Liver (tissue), 9 donors: ENCODE results near the gene PSMB8. TPM values are rescaled to one million over a fixed set of nuclear protein-coding genes. Genes with fewer than 3 reads are reported as not detected.

Experiments used
- DNase-seq: peaks from one replicate; pipeline ENCODE4 v3.0.0-alpha.2; 2017; ENCODE audit warnings: low spot score
- H3K27ac ChIP-seq, 2 donors: one replicate each; pipeline ENCODE4 v1.7.0; 2013; ENCODE audit warnings: inconsistent platforms in 2 of 2, low read length in 2 of 2, control low read depth in 1 of 2, low read depth in 1 of 2, mild to moderate bottlenecking in 1 of 2
- H3K27me3 ChIP-seq, 4 donors: one replicate each; pipeline versions ENCODE4 v1.6.1 to v1.7.0; 2013; ENCODE audit warnings: low read length in 3 of 4, inconsistent platforms in 1 of 4, mild to moderate bottlenecking in 1 of 4, moderate library complexity in 1 of 4; ENCODE audit not compliant: control insufficient read depth in 4 of 4, insufficient read depth in 4 of 4
- H3K36me3 ChIP-seq, 4 donors: one replicate each; pipeline versions ENCODE4 v1.6.1 to v1.7.0; 2013; ENCODE audit warnings: low read length in 3 of 4, mild to moderate bottlenecking in 3 of 4, low read depth in 1 of 4, moderate library complexity in 1 of 4; ENCODE audit not compliant: control insufficient read depth in 4 of 4, insufficient read depth in 3 of 4
- H3K4me1 ChIP-seq, 4 donors: one replicate each; pipeline versions ENCODE4 v1.6.1 to v1.7.0; 2013; ENCODE audit warnings: low read length in 3 of 4, mild to moderate bottlenecking in 3 of 4, moderate library complexity in 1 of 4; ENCODE audit not compliant: control insufficient read depth in 4 of 4, insufficient read depth in 4 of 4
- H3K4me3 ChIP-seq, 3 donors: one replicate each; pipeline versions ENCODE4 v1.6.1 to v1.7.0; 2013; ENCODE audit warnings: low read length in 3 of 3, control low read depth in 1 of 3, low read depth in 1 of 3, mild to moderate bottlenecking in 1 of 3
- H3K9ac ChIP-seq, 2 donors: one replicate each; pipeline ENCODE4 v1.7.0; 2013; ENCODE audit warnings: low read length in 2 of 2, mild to moderate bottlenecking in 2 of 2, moderate library complexity in 2 of 2, control low read depth in 1 of 2, low read depth in 1 of 2
- H3K9me3 ChIP-seq, 4 donors: one replicate each; pipeline versions ENCODE4 v1.6.1 to v1.7.0; 2013; ENCODE audit warnings: low read length in 3 of 4; ENCODE audit not compliant: control insufficient read depth in 4 of 4
- CTCF ChIP-seq: fragments of 150-350 bp; IDR thresholded peaks from 2 replicates; pipeline ENCODE4 v1.5.1; 2017; ENCODE audit warnings: improper control_type of control experiment, low read depth, low read length; ENCODE audit not compliant: missing input control
- FOXA1 ChIP-seq: IDR thresholded peaks from 2 replicates; pipeline ENCODE4 v1.6.1; 2016; ENCODE audit warnings: antibody characterized with exemption
- FOXA2 ChIP-seq: IDR thresholded peaks from 2 replicates; pipeline ENCODE4 v1.6.1; 2016; ENCODE audit warnings: antibody characterized with exemption
- HNF4A ChIP-seq, 2 donors: conservative IDR thresholded peaks; 2 replicates each; pipeline ENCODE4 v1.6.1; 2016; ENCODE audit warnings: antibody characterized with exemption in 2 of 2, mild to moderate bottlenecking in 2 of 2
- HNF4G ChIP-seq: IDR thresholded peaks from 2 replicates; pipeline ENCODE4 v1.6.1; 2016; ENCODE audit warnings: antibody characterized with exemption
- JUND ChIP-seq, 2 donors: IDR thresholded peaks; 2 replicates each; pipeline ENCODE4 v1.6.1; 2016; ENCODE audit warnings: antibody characterized with exemption in 2 of 2
- MAX ChIP-seq: IDR thresholded peaks from 2 replicates; pipeline ENCODE4 v1.6.1; 2016; ENCODE audit warnings: antibody characterized with exemption
- NR2F2 ChIP-seq: IDR thresholded peaks from 2 replicates; pipeline ENCODE4 v1.6.1; 2016; ENCODE audit warnings: antibody characterized with exemption
- RAD21 ChIP-seq, 2 donors: IDR thresholded peaks; 2 replicates each; pipeline ENCODE4 v1.6.1; 2016; ENCODE audit warnings: antibody characterized with exemption in 2 of 2, mild to moderate bottlenecking in 2 of 2
- RXRA ChIP-seq, 2 donors: IDR thresholded peaks; 2 replicates each; pipeline ENCODE4 v1.6.1; 2017 to 2018; ENCODE audit warnings: antibody characterized with exemption in 2 of 2, mild to moderate bottlenecking in 1 of 2
- TAF1 ChIP-seq: conservative IDR thresholded peaks from 2 replicates; pipeline ENCODE4 v1.6.1; 2016; ENCODE audit warnings: antibody characterized with exemption, mild to moderate bottlenecking
- YY1 ChIP-seq: IDR thresholded peaks from 2 replicates; pipeline ENCODE4 v1.6.1; 2016; ENCODE audit warnings: antibody characterized with exemption, mild to moderate bottlenecking
- WGBS: extraction: QIAGEN DNeasy Blood & Tissue Kit; methylation state at CpG from one replicate; pipeline ENCODE4 v1.1.7; 2013; 5-methylcytosine and 5-hydroxymethylcytosine counted together
- polyA plus RNA-seq, 2 donors: library from polyadenylated mRNA; stranded (reverse) in 1 of 2; unstranded in 1 of 2; fragments of 200-250 nt in 1 of 2; fragments of >200 nt in 1 of 2; fragmentation: Nextera tagmentation in 1 of 2; extraction: Ambion mirVana in 1 of 2; gene quantifications; one replicate each; pipeline versions ENCODE4 v1.2.1 to v1.2.3, GENCODE V29; 2013 to 2015
- total RNA-seq, 2 donors: library from RNA; depleted of rRNA; stranded (reverse); fragments of >200 nt; gene quantifications; one replicate each; pipeline ENCODE4 v1.2.3, GENCODE V29; 2014
- TF ChIP-seq, protein P1 (sequence below): IDR thresholded peaks from 2 replicates; pipeline ENCODE4 v1.6.1; 2016; ENCODE audit warnings: antibody characterized with exemption, mild to moderate bottlenecking
- TF ChIP-seq, protein P2 (sequence below): IDR thresholded peaks from 2 replicates; pipeline ENCODE4 v1.6.1; 2016; ENCODE audit warnings: antibody characterized with exemption
- TF ChIP-seq, protein P3 (sequence below): IDR thresholded peaks from 2 replicates; pipeline ENCODE4 v1.6.1; 2016; ENCODE audit warnings: antibody characterized with exemption
- donor health status: healthy.
- donor health status: healthy.
- donor health status: healthy.
- donor health status: healthy.
- donor health status: healthy.

Gene PSMB8
- total and polyA plus RNA-seq, 4 donors = 19.9 to 75.1 (median 44.0) TPM

GRCh38 chr6:32799168-32799567 is 44.7 kb downstream of the PSMB8 start:
- H3K9me3 ChIP-seq = no peaks in the 10 kb centered on the region
- H3K27me3 ChIP-seq = peaks cover 0 to 7% (median 0%) of the 10 kb centered on the region in 4 donors
- H3K4me3 ChIP-seq = no peak overlapping the region
- no peak overlapping the region for H3K27ac ChIP-seq
- H3K9ac ChIP-seq = no peak overlapping the region
- H3K4me1 ChIP-seq = peaks cover 0 to 9% (median 7%) of the 10 kb centered on the region in 4 donors
- H3K36me3 ChIP-seq = no peaks in the 10 kb centered on the region
- TF ChIP-seq RAD21 (IDR thresholded peaks at IDR 0.05) (no peak), CTCF (no peak), FOXA1 (no peak), YY1 (no peak), MAX (no peak), RXRA (IDR thresholded peaks at IDR 0.05) (no peak), NR2F2 (no peak), JUND (IDR thresholded peaks at IDR 0.05) (no peak), FOXA2 (no peak), HNF4G (no peak)
- TF ChIP-seq, protein P1, sequence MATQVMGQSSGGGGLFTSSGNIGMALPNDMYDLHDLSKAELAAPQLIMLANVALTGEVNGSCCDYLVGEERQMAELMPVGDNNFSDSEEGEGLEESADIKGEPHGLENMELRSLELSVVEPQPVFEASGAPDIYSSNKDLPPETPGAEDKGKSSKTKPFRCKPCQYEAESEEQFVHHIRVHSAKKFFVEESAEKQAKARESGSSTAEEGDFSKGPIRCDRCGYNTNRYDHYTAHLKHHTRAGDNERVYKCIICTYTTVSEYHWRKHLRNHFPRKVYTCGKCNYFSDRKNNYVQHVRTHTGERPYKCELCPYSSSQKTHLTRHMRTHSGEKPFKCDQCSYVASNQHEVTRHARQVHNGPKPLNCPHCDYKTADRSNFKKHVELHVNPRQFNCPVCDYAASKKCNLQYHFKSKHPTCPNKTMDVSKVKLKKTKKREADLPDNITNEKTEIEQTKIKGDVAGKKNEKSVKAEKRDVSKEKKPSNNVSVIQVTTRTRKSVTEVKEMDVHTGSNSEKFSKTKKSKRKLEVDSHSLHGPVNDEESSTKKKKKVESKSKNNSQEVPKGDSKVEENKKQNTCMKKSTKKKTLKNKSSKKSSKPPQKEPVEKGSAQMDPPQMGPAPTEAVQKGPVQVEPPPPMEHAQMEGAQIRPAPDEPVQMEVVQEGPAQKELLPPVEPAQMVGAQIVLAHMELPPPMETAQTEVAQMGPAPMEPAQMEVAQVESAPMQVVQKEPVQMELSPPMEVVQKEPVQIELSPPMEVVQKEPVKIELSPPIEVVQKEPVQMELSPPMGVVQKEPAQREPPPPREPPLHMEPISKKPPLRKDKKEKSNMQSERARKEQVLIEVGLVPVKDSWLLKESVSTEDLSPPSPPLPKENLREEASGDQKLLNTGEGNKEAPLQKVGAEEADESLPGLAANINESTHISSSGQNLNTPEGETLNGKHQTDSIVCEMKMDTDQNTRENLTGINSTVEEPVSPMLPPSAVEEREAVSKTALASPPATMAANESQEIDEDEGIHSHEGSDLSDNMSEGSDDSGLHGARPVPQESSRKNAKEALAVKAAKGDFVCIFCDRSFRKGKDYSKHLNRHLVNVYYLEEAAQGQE = no peak
- TF ChIP-seq, protein P2, sequence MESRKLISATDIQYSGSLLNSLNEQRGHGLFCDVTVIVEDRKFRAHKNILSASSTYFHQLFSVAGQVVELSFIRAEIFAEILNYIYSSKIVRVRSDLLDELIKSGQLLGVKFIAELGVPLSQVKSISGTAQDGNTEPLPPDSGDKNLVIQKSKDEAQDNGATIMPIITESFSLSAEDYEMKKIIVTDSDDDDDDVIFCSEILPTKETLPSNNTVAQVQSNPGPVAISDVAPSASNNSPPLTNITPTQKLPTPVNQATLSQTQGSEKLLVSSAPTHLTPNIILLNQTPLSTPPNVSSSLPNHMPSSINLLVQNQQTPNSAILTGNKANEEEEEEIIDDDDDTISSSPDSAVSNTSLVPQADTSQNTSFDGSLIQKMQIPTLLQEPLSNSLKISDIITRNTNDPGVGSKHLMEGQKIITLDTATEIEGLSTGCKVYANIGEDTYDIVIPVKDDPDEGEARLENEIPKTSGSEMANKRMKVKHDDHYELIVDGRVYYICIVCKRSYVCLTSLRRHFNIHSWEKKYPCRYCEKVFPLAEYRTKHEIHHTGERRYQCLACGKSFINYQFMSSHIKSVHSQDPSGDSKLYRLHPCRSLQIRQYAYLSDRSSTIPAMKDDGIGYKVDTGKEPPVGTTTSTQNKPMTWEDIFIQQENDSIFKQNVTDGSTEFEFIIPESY = no peak
- DNase-seq = no peak
- WGBS = 92% methylated on average over 3 of the region's 3 CpGs

DNA sequence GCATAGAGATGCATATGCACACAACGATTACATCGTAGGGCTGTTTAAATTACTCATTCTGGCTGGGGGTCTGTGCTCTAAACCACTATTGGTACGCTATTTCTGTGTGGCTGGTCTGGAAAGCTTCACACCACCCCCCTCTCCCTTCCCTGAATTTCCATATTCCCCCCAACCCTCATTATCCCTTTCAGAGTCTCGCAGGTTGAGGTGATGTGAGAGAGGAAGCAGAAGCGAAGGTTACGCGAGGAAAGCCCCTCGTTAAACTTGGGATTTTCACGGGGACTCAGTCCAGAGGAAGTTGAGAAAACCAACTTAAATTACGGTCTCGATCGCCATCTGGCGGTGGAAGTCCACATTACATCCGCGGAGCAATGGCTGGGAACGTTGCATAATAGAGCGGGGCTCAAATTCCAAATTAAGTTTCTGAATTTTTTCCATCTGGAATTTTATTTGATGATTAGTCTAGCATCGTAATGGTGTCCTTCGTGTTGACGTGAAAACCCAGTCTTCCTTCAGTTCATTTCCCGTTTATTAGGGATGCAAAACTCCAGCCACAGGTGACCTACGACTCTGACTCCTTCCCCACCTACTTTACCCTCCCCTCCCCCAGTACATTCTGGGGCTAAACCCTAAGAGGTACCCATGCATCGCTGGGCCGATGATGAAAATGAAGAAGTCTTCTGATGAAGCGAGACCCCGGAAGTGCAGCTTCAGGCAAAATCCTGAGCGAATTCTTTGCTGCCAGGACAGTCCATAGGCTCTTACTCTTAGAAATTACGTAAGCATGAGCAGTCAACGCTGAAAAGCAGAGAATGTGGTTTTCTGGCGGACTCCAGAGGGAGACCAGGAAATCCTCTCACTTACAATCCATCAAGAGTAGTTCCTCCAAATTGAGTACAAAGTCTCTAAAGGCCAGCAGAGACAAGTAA is 46.7 kb downstream of the PSMB8 start:
- peaks cover 0 to 7% (median 2%) of the 10 kb centered on the region in 4 donors for H3K27me3 ChIP-seq
- H3K27ac ChIP-seq = no peak overlapping the region
- WGBS = 9% methylated on average over 30 of the region's 30 CpGs
- DNase-seq = peak; percentile 83
- H3K4me1 ChIP-seq = peaks cover 0 to 9% (median 7%) of the 10 kb centered on the region in 4 donors
- no peaks in the 10 kb centered on the region for H3K36me3 ChIP-seq
- H3K9me3 ChIP-seq = no peaks in the 10 kb centered on the region
- peak overlapping the region in 1 of 3 donors; percentile 12 for H3K4me3 ChIP-seq
- H3K9ac ChIP-seq = peak overlapping the region in 1 of 2 donors; percentile 82
- TF ChIP-seq, protein P2 = no peak
- TF ChIP-seq CTCF (peak; percentile 98), JUND (IDR thresholded peaks at IDR 0.05) (no peak), RXRA (IDR thresholded peaks at IDR 0.05) (no peak), TAF1 (no peak), HNF4A (conservative IDR thresholded peaks at IDR 0.05) (peak; percentile 39 to 73)
- TF ChIP-seq, protein P3, sequence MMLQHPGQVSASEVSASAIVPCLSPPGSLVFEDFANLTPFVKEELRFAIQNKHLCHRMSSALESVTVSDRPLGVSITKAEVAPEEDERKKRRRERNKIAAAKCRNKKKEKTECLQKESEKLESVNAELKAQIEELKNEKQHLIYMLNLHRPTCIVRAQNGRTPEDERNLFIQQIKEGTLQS = peak; percentile 9
